PC-3 (cell line): ENCODE data around the gene FAH.

Experiments used
- CTCF ChIP-seq: fragments of 300-600 bp; sonication (generic); conservative IDR thresholded peaks from 2 replicates; pipeline ENCODE4 v1.5.1; 2017; ENCODE audit warnings: antibody characterized with exemption, low read depth, mild to moderate bottlenecking, low read length
- EZH2 ChIP-seq: fragments of 300-600 bp; sonication (generic); IDR thresholded peaks from one replicate; pipeline ENCODE4 v1.6.1; 2017; ENCODE audit warnings: antibody characterized with exemption, mild to moderate bottlenecking, low read length; ENCODE audit not compliant: unreplicated experiment
- EZH2phosphoT487 ChIP-seq: fragments of 300-600 bp; sonication (generic); IDR thresholded peaks from 2 replicates; pipeline ENCODE4 v1.6.1; 2018; ENCODE audit warnings: mild to moderate bottlenecking, antibody characterized with exemption, low read length, borderline replicate concordance

- no peak for TF ChIP-seq CTCF
- no peak for TF ChIP-seq EZH2
- TF ChIP-seq EZH2phosphoT487 = no peak
Measured at GRCh38 chr15:80233581-80233980, 80.8 kb downstream of the FAH start.
